Measurements from ENCODE around the gene NEU4.
"Not testable (repeated sequence)": the region's sequence is repeated elsewhere in the genome, so short reads cannot be mapped to it uniquely, and the experiment has no call there.

Gene NEU4

GRCh38 chr2:241802421-241803318, 6.3 kb upstream of the NEU4 start:
- H3K27ac ChIP-seq (ENCODE audit: low read depth, low read length, severe bottlenecking), result no peak overlapping the region
- 81 to 83% methylated on average over 24 to 25 of the region's 32 CpGs for WGBS, 2 experiments (ENCODE audit: insufficient coverage in 2 of 2)
- H3K4me1 ChIP-seq (ENCODE audit: control insufficient read depth, insufficient read depth, low read length, poor library complexity, severe bottlenecking), result peaks cover 8% of the 10 kb centered on the region
- H3K4me3 ChIP-seq (ENCODE audit: extremely low read depth, insufficient read depth, low read length, poor library complexity, severe bottlenecking), result no peak overlapping the region
- no peaks in the 10 kb centered on the region for H3K9me3 ChIP-seq (ENCODE audit: control insufficient read depth, low read length)
- H3K36me3 ChIP-seq (ENCODE audit: control insufficient read depth, insufficient read depth, low read length), result no peaks in the 10 kb centered on the region

- no peaks in the 10 kb centered on the region for H3K9me3 ChIP-seq (ENCODE audit: control insufficient read depth, low read length)
- H3K27ac ChIP-seq (ENCODE audit: low read depth, low read length, severe bottlenecking), result no peak overlapping the region
- H3K36me3 ChIP-seq (ENCODE audit: control insufficient read depth, insufficient read depth, low read length), result no peaks in the 10 kb centered on the region
- H3K4me1 ChIP-seq (ENCODE audit: control insufficient read depth, insufficient read depth, low read length, poor library complexity, severe bottlenecking), result peaks cover 8% of the 10 kb centered on the region
- H3K4me3 ChIP-seq (ENCODE audit: extremely low read depth, insufficient read depth, low read length, poor library complexity, severe bottlenecking), result peak overlapping the region; percentile 36
- 12% methylated on average over 89 to 96 of the region's 109 CpGs for WGBS, 2 experiments (ENCODE audit: insufficient coverage in 2 of 2)
Observed at GRCh38 chr2:241803387-241804325, 5.3 kb upstream of the NEU4 start.

- H3K9me3 ChIP-seq (ENCODE audit: control insufficient read depth, low read length), result no peaks in the 10 kb centered on the region
- H3K36me3 ChIP-seq (ENCODE audit: control insufficient read depth, insufficient read depth, low read length), result no peaks in the 10 kb centered on the region
- H3K4me3 ChIP-seq (ENCODE audit: extremely low read depth, insufficient read depth, low read length, poor library complexity, severe bottlenecking), result peak overlapping the region; percentile 36
- WGBS, 2 experiments (ENCODE audit: insufficient coverage in 2 of 2), result 15 to 26% methylated on average over 25 to 26 of the region's 35 CpGs
- peaks cover 8% of the 10 kb centered on the region for H3K4me1 ChIP-seq (ENCODE audit: control insufficient read depth, insufficient read depth, low read length, poor library complexity, severe bottlenecking)
- peak overlapping the region; percentile 47 for H3K27ac ChIP-seq (ENCODE audit: low read depth, low read length, severe bottlenecking)
Observed at GRCh38 chr2:241804326-241805229, 4.4 kb upstream of the NEU4 start.

- H3K27ac ChIP-seq (ENCODE audit: low read depth, low read length, severe bottlenecking), result not testable (repeated sequence)
- WGBS, 2 experiments (ENCODE audit: insufficient coverage in 2 of 2), result no CpG with 5 or more reads among the region's 8 CpGs
Observed at GRCh38 chr2:241806217-241806616, 2.8 kb upstream of the NEU4 start.

GRCh38 chr2:241808051-241808720, 807 bp upstream of the NEU4 start:
- H3K9me3 ChIP-seq (ENCODE audit: control insufficient read depth, low read length), result no peaks in the 10 kb centered on the region
- no peak overlapping the region for H3K4me3 ChIP-seq (ENCODE audit: extremely low read depth, insufficient read depth, low read length, poor library complexity, severe bottlenecking)
- peak overlapping the region; percentile 65 for H3K27ac ChIP-seq (ENCODE audit: low read depth, low read length, severe bottlenecking)
- 55 to 66% methylated on average over 11 to 16 of the region's 17 CpGs for WGBS, 2 experiments (ENCODE audit: insufficient coverage in 2 of 2)
- peaks cover 8% of the 10 kb centered on the region for H3K4me1 ChIP-seq (ENCODE audit: control insufficient read depth, insufficient read depth, low read length, poor library complexity, severe bottlenecking)
- no peaks in the 10 kb centered on the region for H3K36me3 ChIP-seq (ENCODE audit: control insufficient read depth, insufficient read depth, low read length)

More at GRCh38 chr2:241806217-241806616, 2.8 kb upstream of the NEU4 start:
- H3K4me1 ChIP-seq (ENCODE audit: control insufficient read depth, insufficient read depth, low read length, poor library complexity, severe bottlenecking); H3K36me3 ChIP-seq (ENCODE audit: control insufficient read depth, insufficient read depth, low read length); H3K9me3 ChIP-seq (ENCODE audit: control insufficient read depth, low read length); H3K4me3 ChIP-seq (ENCODE audit: extremely low read depth, insufficient read depth, low read length, poor library complexity, severe bottlenecking): not testable (repeated sequence)

GRCh38 chr2:241809383-241810306, 652 bp downstream of the NEU4 start:
- no peak overlapping the region for H3K27ac ChIP-seq (ENCODE audit: low read depth, low read length, severe bottlenecking)
- no peaks in the 10 kb centered on the region for H3K9me3 ChIP-seq (ENCODE audit: control insufficient read depth, low read length)
- H3K4me3 ChIP-seq (ENCODE audit: extremely low read depth, insufficient read depth, low read length, poor library complexity, severe bottlenecking), result no peak overlapping the region
- no peaks in the 10 kb centered on the region for H3K36me3 ChIP-seq (ENCODE audit: control insufficient read depth, insufficient read depth, low read length)
- H3K4me1 ChIP-seq (ENCODE audit: control insufficient read depth, insufficient read depth, low read length, poor library complexity, severe bottlenecking), result peaks cover 3% of the 10 kb centered on the region
- 83 to 90% methylated on average over 27 to 28 of the region's 29 CpGs for WGBS, 2 experiments (ENCODE audit: insufficient coverage in 2 of 2)

- WGBS, 2 experiments (ENCODE audit: insufficient coverage in 2 of 2), result 74 to 86% methylated on average over 20 to 22 of the region's 28 CpGs
- no peak overlapping the region for H3K4me3 ChIP-seq (ENCODE audit: extremely low read depth, insufficient read depth, low read length, poor library complexity, severe bottlenecking)
Observed at GRCh38 chr2:241810307-241811200, 1.6 kb downstream of the NEU4 start.

GRCh38 chr2:241811201-241811951, 2.4 kb downstream of the NEU4 start:
- Histone ChIP-seq H3K36me3 (ENCODE audit: control insufficient read depth, insufficient read depth, low read length) (no peaks in the 10 kb centered on the region), H3K4me3 (ENCODE audit: extremely low read depth, insufficient read depth, low read length, poor library complexity, severe bottlenecking) (no peak overlapping the region), H3K9me3 (ENCODE audit: control insufficient read depth, low read length) (no peaks in the 10 kb centered on the region), H3K27ac (ENCODE audit: low read depth, low read length, severe bottlenecking) (no peak overlapping the region), H3K4me1 (ENCODE audit: control insufficient read depth, insufficient read depth, low read length, poor library complexity, severe bottlenecking) (no peaks in the 10 kb centered on the region)
- 92 to 95% methylated on average over 21 to 25 of the region's 27 CpGs for WGBS, 2 experiments (ENCODE audit: insufficient coverage in 2 of 2)

More at GRCh38 chr2:241810307-241811200, 1.6 kb downstream of the NEU4 start:
- no peaks in the 10 kb centered on the region for H3K9me3 ChIP-seq (ENCODE audit: control insufficient read depth, low read length)
- no peak overlapping the region for H3K27ac ChIP-seq (ENCODE audit: low read depth, low read length, severe bottlenecking)
- H3K36me3 ChIP-seq (ENCODE audit: control insufficient read depth, insufficient read depth, low read length), result no peaks in the 10 kb centered on the region
- no peaks in the 10 kb centered on the region for H3K4me1 ChIP-seq (ENCODE audit: control insufficient read depth, insufficient read depth, low read length, poor library complexity, severe bottlenecking)
